NCI-H510A (cell line): ENCODE measurements around the gene SELENOW.

ENCODE experiments used
- DNase-seq: peaks from one replicate; lab custom pipeline; 2025; lab: John Stamatoyannopoulos, UW

Gene SELENOW

GRCh38 chr19:47824396-47824795 lies 45.9 kb downstream of the SELENOW start:
- no peak for DNase-seq

- DNase-seq = no peak
These were observed 48.3 kb downstream of the SELENOW start for GRCh38 chr19:47826800-47827199.

GRCh38 chr19:47832723-47833122 lies 54.2 kb downstream of the SELENOW start:
- DNase-seq = no peak
